Measurements from ENCODE around the gene BPTF. TPM values are rescaled to one million over a fixed set of nuclear protein-coding genes. Genes with fewer than 3 reads are reported as not detected.

BPTF gene
- total RNA-seq, 4 donors from 2014 or later: 88.8 to 143 (median 116) TPM

GRCh38 chr17:67983383-67983688 is 158.0 kb downstream of the BPTF start:
- no peak for DNase-seq
- 86 to 90% methylated on average over 3 of the region's 3 CpGs for WGBS, 2 donors
- intact Hi-C loops (cut with DNase I): loop anchor here (10.0 kb wide), 1 partner anchor 51 kb away; the partner anchor contains the start of gene KPNA2
- no peaks in the 10 kb centered on the region for H3K9me3 ChIP-seq
- no peaks in the 10 kb centered on the region for H3K27me3 ChIP-seq
- H3K27ac ChIP-seq: no peak overlapping the region
- H3K4me3 ChIP-seq (replicated peaks in 1 of 3): no peak overlapping the region
- no peak for TF ChIP-seq POLR2A (IDR thresholded peaks at IDR 0.05)
- TF ChIP-seq, protein P1, sequence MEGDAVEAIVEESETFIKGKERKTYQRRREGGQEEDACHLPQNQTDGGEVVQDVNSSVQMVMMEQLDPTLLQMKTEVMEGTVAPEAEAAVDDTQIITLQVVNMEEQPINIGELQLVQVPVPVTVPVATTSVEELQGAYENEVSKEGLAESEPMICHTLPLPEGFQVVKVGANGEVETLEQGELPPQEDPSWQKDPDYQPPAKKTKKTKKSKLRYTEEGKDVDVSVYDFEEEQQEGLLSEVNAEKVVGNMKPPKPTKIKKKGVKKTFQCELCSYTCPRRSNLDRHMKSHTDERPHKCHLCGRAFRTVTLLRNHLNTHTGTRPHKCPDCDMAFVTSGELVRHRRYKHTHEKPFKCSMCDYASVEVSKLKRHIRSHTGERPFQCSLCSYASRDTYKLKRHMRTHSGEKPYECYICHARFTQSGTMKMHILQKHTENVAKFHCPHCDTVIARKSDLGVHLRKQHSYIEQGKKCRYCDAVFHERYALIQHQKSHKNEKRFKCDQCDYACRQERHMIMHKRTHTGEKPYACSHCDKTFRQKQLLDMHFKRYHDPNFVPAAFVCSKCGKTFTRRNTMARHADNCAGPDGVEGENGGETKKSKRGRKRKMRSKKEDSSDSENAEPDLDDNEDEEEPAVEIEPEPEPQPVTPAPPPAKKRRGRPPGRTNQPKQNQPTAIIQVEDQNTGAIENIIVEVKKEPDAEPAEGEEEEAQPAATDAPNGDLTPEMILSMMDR (IDR thresholded peaks at IDR 0.05): no peak
- peaks cover 3 to 10% of the 10 kb centered on the region in 2 donors for H3K4me1 ChIP-seq
- no peaks in the 10 kb centered on the region for H3K36me3 ChIP-seq

DNA sequence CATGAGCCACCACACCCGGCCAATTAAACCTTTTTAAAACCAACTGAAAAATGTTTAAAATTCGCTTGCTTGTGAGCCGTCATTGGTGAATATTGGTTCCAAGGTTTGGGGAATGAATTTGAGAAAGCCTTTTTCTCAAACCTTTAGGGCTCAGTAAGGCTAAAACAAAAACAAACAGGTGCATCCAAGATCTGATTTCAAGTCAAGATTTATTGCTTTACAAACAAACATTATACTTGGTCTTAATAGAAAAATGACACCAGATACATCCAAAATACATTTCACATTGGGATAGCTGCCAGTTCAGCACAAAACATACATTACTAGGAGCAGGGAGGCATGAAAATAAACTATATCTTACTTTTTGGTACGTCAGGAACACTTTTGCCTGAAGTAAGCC is 165.6 kb downstream of the BPTF start:
- H3K36me3 ChIP-seq: no peaks in the 10 kb centered on the region
- no peak for TF ChIP-seq POLR2A (IDR thresholded peaks at IDR 0.05)
- TF ChIP-seq, protein P1 (IDR thresholded peaks at IDR 0.05): no peak
- DNase-seq: no peak
- intact Hi-C loops (cut with DNase I): no loop called here
- WGBS, 2 donors: 94 to 98% methylated on average over 4 of the region's 4 CpGs
- no peaks in the 10 kb centered on the region for H3K27me3 ChIP-seq
- no peaks in the 10 kb centered on the region for H3K9me3 ChIP-seq
- no peak overlapping the region for H3K27ac ChIP-seq
- peaks cover 11 to 17% of the 10 kb centered on the region in 2 donors for H3K4me1 ChIP-seq
- H3K4me3 ChIP-seq (replicated peaks in 1 of 3): no peak overlapping the region

- Histone ChIP-seq H3K9me3 (no peaks in the 10 kb centered on the region), H3K36me3 (no peaks in the 10 kb centered on the region), H3K4me1 (peaks cover 11 to 17% of the 10 kb centered on the region in 2 donors), H3K4me3 (replicated peaks in 1 of 3) (peak overlapping the region in 2 of 3 donors; percentile 56 to 96), H3K27me3 (no peaks in the 10 kb centered on the region), H3K27ac (peak overlapping the region; percentile 87 to 91 (median 89))
- TF ChIP-seq, protein P1 (IDR thresholded peaks at IDR 0.05): no peak
- TF ChIP-seq POLR2A (IDR thresholded peaks at IDR 0.05): no peak
- intact Hi-C loops (cut with DNase I): no loop called here
- no peak for DNase-seq
- 15 to 24% methylated on average over 13 to 18 of the region's 18 CpGs for WGBS, 2 donors
Measured at GRCh38 chr17:67992548-67993152, 167.3 kb downstream of the BPTF start.

DNA sequence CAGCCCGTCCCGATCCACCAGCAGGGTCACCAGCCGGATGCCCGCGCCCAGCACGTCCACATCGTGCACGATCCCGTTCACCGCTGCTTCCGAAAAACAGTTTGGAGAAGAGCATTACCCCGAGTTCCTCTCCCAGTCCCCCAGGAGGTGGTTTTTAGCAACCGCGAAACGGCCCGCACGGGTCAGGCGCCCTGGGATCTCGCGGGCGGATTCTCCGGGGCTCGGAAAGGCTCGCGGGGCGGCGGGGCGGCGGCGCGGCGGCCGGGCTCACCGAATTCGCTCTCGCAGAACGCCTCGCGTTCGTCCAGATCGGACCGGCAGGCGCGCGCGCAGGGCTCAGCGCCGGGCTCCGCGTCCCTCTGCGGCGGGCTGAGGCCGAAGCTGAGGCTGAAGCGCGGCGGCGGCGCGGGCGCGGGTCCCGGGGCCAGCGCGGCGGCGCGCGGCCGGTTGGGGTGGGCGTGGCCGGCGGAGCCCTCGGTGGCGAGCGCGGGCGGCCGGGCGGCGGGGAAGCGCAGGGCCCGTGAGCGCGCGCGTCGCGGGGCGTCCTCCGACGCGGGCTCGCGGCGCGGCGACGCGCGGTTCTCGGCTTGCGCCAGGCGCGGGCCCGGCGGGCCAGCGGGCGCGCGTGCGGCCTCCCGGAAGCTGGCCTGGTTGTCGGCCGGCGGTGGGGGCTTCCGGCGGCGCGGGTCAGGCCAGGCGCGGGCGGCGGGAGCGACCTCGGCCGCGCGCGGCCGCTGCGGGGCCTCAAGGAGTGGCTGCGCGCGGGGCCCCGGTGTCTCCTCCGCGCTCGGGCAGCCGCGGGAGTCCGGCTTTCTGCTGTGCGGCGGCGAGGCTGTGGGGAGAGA is 168.1 kb downstream of the BPTF start:
- TF ChIP-seq, protein P1 (IDR thresholded peaks at IDR 0.05): peak in 3 of 6 experiments; percentile 2 to 16 (median 12)
- TF ChIP-seq POLR2A (IDR thresholded peaks at IDR 0.05): peak in 1 of 2 donors; percentile 76
- intact Hi-C loops (cut with DNase I): no loop called here

GRCh38 chr17:67993998-67994361 is 168.7 kb downstream of the BPTF start:
- peak overlapping the region; percentile 95 to 98 (median 95) for H3K27ac ChIP-seq
- peak overlapping the region in 2 of 3 donors; percentile 50 to 58 for H3K4me3 ChIP-seq (replicated peaks in 1 of 3)
- no peaks in the 10 kb centered on the region for H3K36me3 ChIP-seq
- TF ChIP-seq, protein P1 (IDR thresholded peaks at IDR 0.05): no peak
- no peak for TF ChIP-seq POLR2A (IDR thresholded peaks at IDR 0.05)
- intact Hi-C loops (cut with DNase I): no loop called here
- 3 to 6% methylated on average over 21 of the region's 21 CpGs for WGBS, 2 donors
- H3K27me3 ChIP-seq: no peaks in the 10 kb centered on the region
- H3K9me3 ChIP-seq: no peaks in the 10 kb centered on the region
- DNase-seq: no peak
- H3K4me1 ChIP-seq: peaks cover 11 to 17% of the 10 kb centered on the region in 2 donors

More for the DNA sequence above, 168.1 kb downstream of the BPTF start:
- Histone ChIP-seq H3K4me3 (replicated peaks in 1 of 3) (peak overlapping the region in 2 of 3 donors; percentile 56 to 96), H3K27ac (peak overlapping the region; percentile 95 to 98 (median 95)), H3K9me3 (no peaks in the 10 kb centered on the region), H3K4me1 (peaks cover 11 to 17% of the 10 kb centered on the region in 2 donors), H3K27me3 (no peaks in the 10 kb centered on the region), H3K36me3 (no peaks in the 10 kb centered on the region)
- peak; percentile 77 to 83 for DNase-seq
- WGBS, 2 donors: 1 to 2% methylated on average over 14 to 22 of the region's 144 CpGs
